ENCODE data around the gene DISC1.
"Not testable (repeated sequence)": the region's sequence is repeated elsewhere in the genome, so short reads cannot be mapped to it uniquely, and the experiment has no call there.

DISC1 gene

DNA sequence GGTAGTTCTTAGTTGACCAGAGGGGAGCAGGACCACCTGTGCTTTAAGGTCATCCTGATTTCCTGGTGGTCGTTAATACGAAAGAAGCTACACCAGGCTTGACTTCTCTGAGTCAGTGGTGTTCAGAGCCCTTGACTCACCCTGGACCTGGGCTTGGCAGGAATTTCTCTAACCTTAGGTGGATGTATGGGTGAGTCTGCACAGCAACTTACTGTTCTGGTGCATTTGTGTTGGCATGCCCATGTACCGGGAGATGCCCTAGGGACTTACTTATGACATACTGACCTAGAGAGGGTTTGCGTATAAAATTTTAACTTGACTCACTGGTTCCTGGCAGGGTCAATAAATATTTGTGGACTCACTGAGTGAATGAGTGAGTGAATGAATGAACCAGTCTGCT lies 304.6 kb downstream of the DISC1 start:
- DNase-seq (ENCODE audit: low read depth): no peak

GRCh38 chr1:231931846-231932454 lies 305.4 kb downstream of the DISC1 start:
- DNase-seq (ENCODE audit: low read depth): no peak

- no peak for DNase-seq (ENCODE audit: low read depth)
Observed at GRCh38 chr1:231933711-231934626, 307.4 kb downstream of the DISC1 start.

- no peak for DNase-seq (ENCODE audit: low read depth)
Observed at GRCh38 chr1:231934797-231935196, 308.2 kb downstream of the DISC1 start.

DNA sequence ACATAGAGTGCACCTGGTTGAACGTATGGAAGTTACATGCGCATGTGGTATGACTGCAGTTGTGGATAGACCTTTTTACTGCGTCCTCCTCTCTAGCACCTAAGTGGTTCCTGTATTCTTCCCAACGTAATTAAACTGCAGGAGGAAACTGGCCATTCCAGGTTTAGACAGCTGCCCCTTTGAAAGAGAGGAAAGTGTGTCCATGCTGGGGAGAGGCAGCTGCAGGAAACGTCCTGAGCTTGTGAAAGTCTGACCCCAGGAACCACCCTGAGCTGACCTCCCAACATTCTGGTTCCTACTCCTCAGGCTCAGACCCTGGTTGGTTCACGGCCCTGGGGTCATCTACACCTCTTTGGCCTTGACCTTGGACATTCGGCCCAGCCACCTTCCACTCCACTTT lies 309.3 kb downstream of the DISC1 start:
- DNase-seq (ENCODE audit: low read depth): no peak

- no peak for DNase-seq (ENCODE audit: low read depth)
Observed at GRCh38 chr1:231936983-231937775, 310.6 kb downstream of the DISC1 start.

- DNase-seq (ENCODE audit: low read depth): no peak
Observed at GRCh38 chr1:231938211-231938610, 311.6 kb downstream of the DISC1 start.

GRCh38 chr1:231938711-231939110 lies 312.1 kb downstream of the DISC1 start:
- no peak for DNase-seq (ENCODE audit: low read depth)

- DNase-seq (ENCODE audit: low read depth): no peak
Observed at GRCh38 chr1:231939118-231939517, 312.5 kb downstream of the DISC1 start.

DNA sequence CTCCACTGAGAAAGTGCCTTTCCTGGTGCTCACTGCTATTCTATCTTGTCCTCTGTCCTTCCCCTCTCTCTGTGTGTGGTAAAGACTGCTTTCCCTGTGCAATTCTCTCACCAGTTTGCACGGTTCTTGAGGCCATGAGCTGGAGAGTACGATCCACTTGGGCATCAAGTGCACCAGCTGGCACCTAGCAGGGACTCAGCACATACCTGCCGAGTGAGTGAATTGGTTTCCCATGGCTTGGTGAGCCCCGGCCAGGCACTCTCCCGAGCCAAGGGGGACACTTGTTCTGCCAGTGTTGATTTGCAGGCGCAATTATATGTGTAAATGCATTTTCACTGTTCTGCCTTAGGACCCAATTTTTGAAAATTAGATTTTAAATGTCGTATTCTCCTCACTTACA lies 313.5 kb downstream of the DISC1 start:
- no peak for DNase-seq (ENCODE audit: low read depth)

GRCh38 chr1:231940701-231941100 lies 314.1 kb downstream of the DISC1 start:
- no peak for DNase-seq (ENCODE audit: low read depth)

DNA sequence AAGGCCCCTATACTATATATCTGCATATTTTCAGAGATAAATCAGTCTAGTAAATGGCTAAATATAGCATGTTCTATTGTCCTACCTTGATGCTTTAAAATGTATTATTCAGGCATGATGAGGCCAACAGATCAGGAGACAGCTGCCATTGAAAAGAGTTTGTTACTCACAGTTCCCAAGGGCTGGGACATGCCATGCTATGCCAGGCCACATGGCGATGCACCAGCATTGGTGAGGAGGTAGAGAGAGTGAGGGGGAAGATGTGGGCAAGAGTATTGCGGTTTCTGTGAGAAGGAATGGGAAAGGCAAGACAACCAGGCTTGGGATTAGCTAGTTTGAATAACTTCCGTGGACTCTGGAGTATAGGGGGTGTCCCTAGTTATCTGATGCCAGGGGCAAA lies 316.5 kb downstream of the DISC1 start:
- no peak for DNase-seq (ENCODE audit: low read depth)

DNA sequence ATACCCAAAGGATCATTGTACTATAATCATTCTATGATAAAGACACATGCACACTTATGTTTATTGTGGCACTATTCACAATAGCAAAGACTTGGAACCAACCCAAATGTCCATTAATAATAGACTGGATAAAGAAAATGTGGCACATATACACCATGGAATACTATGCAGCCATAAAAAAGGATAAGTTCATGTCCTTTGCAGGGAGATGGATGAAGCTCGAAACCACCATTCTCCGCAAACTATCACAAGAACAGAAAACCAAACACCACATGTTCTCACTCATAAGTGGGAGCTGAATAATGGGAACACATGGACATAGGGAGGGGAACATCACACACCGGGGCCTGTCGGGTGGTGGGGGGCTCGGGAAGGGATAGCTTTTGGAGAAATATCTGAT lies 321.5 kb downstream of the DISC1 start:
- DNase-seq (ENCODE audit: low read depth): not testable (repeated sequence)

- DNase-seq (ENCODE audit: low read depth): no peak
Observed at GRCh38 chr1:231949277-231950091, 322.9 kb downstream of the DISC1 start.

- no peak for DNase-seq (ENCODE audit: low read depth)
Observed at GRCh38 chr1:231950331-231951128, 323.9 kb downstream of the DISC1 start.

DNA sequence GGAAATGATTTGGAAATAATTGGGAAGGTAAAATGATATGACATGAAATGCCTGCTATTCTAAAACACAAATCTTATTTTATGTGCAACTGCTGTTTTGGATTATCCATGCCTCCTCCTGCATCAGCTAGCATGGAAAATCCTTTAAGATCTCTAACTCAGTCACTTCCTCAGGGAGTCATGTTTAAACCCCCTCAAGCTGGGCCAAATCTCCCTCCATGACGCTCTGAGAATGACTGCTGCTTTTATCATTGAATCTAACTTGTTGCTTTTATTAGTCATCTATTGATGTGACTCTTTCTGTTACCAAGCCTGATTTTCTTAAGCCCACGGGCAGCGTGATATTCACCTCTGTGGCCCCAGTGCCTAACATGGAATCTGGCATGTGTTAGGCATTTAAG lies 324.8 kb downstream of the DISC1 start:
- DNase-seq (ENCODE audit: low read depth): no peak

DNA sequence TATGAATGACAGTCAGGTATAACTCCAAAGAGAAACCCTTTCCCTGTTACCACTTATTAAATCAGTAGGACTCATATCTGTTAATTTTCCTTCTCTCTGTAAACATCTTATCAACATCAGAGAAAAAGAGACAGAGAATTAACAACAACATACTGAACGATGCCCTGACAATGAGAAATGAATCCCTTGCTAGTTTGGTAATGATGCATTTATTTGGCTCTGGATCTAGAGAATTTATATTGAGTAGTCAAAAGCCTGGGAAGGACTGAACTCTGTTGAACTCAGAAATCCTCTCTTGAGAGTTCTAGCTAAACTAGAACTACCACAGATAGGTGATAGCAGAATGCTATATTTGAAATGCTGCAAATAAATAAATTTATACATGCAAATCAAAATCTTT lies 325.6 kb downstream of the DISC1 start:
- DNase-seq (ENCODE audit: low read depth): no peak

DNA sequence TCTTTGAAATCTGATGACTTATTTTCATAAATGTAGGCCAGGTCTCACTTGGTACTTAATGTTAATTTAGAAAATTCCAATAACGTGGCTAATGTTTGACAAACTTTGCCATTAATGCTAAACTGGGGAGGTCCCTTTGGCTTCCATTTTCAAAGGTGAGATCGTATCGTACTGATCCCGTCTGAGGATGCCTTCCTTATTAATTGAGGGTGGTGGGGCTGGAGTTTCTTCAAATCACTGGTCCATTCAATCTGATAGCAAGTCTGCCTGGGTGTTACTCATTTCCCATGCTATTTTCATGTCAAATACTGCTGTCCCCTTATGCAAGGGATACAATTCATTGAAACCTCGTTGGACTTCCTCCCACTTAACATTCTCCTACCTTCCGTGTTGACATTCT lies 327.1 kb downstream of the DISC1 start:
- no peak for DNase-seq (ENCODE audit: low read depth)

DNA sequence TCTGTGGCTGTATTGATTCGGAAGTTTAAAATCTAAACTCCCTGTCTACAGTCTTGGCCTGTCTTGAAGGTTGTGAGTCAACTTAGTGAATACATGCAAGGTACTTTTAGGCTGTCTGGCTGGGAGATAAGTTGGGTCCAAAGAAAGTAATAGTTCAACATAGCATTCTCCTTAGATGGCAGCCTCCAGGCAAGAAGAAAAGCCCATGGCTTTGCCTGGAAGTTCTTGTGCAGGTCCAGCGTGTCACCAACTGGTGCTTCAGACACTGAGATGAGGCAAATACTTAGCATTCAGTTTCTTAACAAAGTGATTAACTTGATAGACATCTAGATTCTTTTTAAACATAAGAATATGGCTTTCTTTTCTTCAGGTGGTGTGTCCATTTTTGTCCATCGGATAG lies 328.2 kb downstream of the DISC1 start:
- DNase-seq (ENCODE audit: low read depth): no peak

GRCh38 chr1:231957359-231957758 lies 330.8 kb downstream of the DISC1 start:
- DNase-seq (ENCODE audit: low read depth): no peak

GRCh38 chr1:231958448-231958847 lies 331.9 kb downstream of the DISC1 start:
- DNase-seq (ENCODE audit: low read depth): no peak

All from stimulated activated CD8-positive, alpha-beta memory T cell treated with anti-CD3 and anti-CD28 coated beads, Interleukin-12 subunit alpha, Interleukin-12 subunit beta, amount 100 ng/mL, for 4 hours (primary cell).